NCI-H1092 (cell line): ENCODE measurements around the gene APLP2.
"Not testable (repeated sequence)": the region's sequence is repeated elsewhere in the genome, so short reads cannot be mapped to it uniquely, and the experiment has no call there.

Experiments
- DNase-seq: peaks from one replicate; lab custom pipeline; 2025; lab: John Stamatoyannopoulos, UW

The APLP2 gene

GRCh38 chr11:130193551-130193950 is 123.9 kb downstream of the APLP2 start:
- DNase-seq = not testable (repeated sequence)
